Ascending aorta (tissue), 2 donors: ENCODE measurements around the gene GDPD5. TPM values are rescaled to one million over a fixed set of nuclear protein-coding genes. Genes with fewer than 3 reads are reported as not detected.

ENCODE experiments used
- DNase-seq, 2 donors: peaks; one replicate each; pipeline ENCODE4 v3.0.0-alpha.2; 2019; ENCODE audit warnings: low spot score in 2 of 2
- H3K27ac ChIP-seq, 2 donors: fragments of 200-600 bp; sonication (generic); one replicate each; pipeline ENCODE4 v1.5.1; 2016 to 2017; ENCODE audit warnings: mild to moderate bottlenecking in 1 of 2
- H3K27me3 ChIP-seq: fragments of 200-600 bp; sonication (generic); one replicate; pipeline ENCODE4 v1.5.1; 2017
- H3K36me3 ChIP-seq, 2 donors: fragments of 200-600 bp; sonication (generic); one replicate each; pipeline ENCODE4 v1.5.1; 2016
- H3K4me1 ChIP-seq, 2 donors: fragments of 200-600 bp; sonication (generic); one replicate each; pipeline ENCODE4 v1.5.1; 2016 to 2017; ENCODE audit warnings: mild to moderate bottlenecking in 1 of 2
- H3K4me3 ChIP-seq, 2 donors: fragments of 200-600 bp; sonication (generic); one replicate each; pipeline ENCODE4 v1.5.1; 2016 to 2017; ENCODE audit warnings: mild to moderate bottlenecking in 1 of 2
- H3K9me3 ChIP-seq, 2 donors: fragments of 200-600 bp; sonication (generic); one replicate each; pipeline ENCODE4 v1.5.1; 2016
- CTCF ChIP-seq, 3 experiments: fragments of 200-600 bp in 2 of 3; fragments of 450-650 bp in 1 of 3; sonication (generic) in 2 of 3; IDR thresholded peaks; one replicate each; pipeline ENCODE4 v1.5.1; 2016 to 2019; ENCODE audit warnings: antibody characterized with exemption in 3 of 3, mild to moderate bottlenecking in 1 of 3, moderate library complexity in 1 of 3
- intact Hi-C: fragments of 100-400 bp; cut with DNase I; formaldehyde crosslinking; loops from one replicate; pipeline ENCODE4 v1.15.1; 2023
- total RNA-seq: library from RNA; depleted of rRNA; stranded (reverse); fragments of >200 nt; gene quantifications from one replicate; pipeline ENCODE4 v1.1.0, GENCODE V29; 2016

The GDPD5 gene
- total RNA-seq, 1 donor from 2014 or later, result 64.6 TPM

DNA sequence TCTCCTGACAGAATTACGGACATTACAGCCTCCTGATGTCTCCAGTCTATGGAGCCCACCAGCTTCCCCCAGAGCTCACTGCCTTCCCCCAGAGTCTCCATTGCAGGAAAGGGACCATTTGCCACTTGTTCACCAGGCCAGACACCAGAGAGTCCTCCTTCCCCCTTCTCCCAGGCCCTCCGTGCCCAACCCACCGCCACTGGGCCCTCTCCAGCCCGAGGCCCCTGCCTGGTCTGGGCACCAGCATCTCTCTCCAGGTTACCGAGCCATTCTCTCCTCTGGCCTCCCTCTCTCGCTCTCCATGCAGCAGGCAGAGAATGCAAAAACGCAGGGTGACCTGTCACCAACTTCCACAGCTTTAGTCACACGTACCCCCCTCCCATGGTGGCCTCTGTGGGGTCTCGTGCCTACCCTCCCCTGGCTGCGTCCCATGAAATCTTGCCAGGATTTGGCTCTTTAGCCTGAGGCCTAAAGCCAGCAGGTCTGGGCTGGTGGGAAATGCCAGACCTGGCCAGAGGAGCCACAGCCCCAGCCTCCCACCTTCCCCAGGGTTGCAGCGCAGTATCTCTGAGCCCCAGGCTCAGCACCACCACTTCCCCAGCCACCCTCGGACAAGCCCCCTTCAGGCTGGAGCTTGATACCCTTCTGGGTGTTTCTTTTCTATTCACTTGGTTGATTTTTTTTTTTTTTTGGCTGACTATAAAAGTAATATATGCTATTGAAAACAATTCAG is 29.5 kb upstream of the GDPD5 start:
- Histone ChIP-seq H3K4me1 (peaks cover 23 to 49% of the 10 kb centered on the region in 2 donors), H3K36me3 (no peaks in the 10 kb centered on the region), H3K27me3 (no peaks in the 10 kb centered on the region), H3K4me3 (peak overlapping the region; percentile 35), H3K9me3 (no peaks in the 10 kb centered on the region), H3K27ac (peak overlapping the region; percentile 95 to 97)
- DNase-seq, result no peak
- intact Hi-C loops, result loop anchor here (2.0 to 10.0 kb wide), 2 partner anchors 50 to 680 kb away; no protein-coding TSS in a partner anchor
- TF ChIP-seq CTCF (IDR thresholded peaks at IDR 0.05), result no peak

DNA sequence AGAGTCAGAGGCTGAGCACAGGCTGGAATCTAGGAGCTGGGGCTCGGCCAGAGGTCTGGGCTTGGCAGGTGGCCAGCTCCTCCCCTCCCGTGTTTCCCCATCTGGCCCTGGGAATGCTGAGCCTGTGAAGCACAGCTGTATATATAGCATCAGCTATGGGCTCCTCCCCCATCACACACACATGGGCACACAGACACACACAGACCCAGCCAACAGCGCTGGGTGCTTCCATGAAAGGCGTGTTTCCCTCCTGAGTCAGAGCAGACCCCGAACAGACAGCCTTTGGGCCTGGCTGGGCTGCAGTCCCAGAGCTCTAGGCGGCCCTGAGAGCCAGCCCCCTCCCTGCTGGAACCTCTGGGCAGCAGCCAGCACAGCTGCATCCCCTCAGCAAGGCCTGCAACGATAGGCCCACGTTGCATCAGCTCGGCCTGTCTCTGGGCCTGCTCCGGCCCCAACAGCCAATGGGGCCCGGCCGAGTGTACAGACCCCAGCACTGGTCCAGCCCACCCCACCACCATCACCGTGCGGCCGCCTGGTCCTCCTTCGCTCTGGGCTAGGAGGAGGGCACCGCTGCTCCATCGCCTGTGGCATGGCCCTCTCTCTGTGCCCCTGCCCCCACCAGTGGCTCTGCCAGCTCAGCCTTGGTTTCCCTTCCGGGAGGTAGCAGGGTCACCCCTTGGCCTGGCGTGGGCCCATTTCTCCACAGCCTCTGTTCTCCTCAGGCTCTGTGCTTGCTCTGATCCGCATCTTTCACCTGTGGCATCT is 28.7 kb upstream of the GDPD5 start:
- H3K9me3 ChIP-seq, result no peaks in the 10 kb centered on the region
- H3K27ac ChIP-seq, result peak overlapping the region; percentile 95 to 97
- peaks cover 21 to 40% of the 10 kb centered on the region in 2 donors for H3K4me1 ChIP-seq
- intact Hi-C loops, result loop anchor here (1.0 to 10.0 kb wide), 4 partner anchors 8 to 680 kb away; partner anchors contain the start of gene SERPINH1
- DNase-seq, result peak; percentile 93 to 98
- no peak for TF ChIP-seq CTCF (IDR thresholded peaks at IDR 0.05)
- no peaks in the 10 kb centered on the region for H3K27me3 ChIP-seq
- no peaks in the 10 kb centered on the region for H3K36me3 ChIP-seq
- peak overlapping the region; percentile 35 for H3K4me3 ChIP-seq

DNA sequence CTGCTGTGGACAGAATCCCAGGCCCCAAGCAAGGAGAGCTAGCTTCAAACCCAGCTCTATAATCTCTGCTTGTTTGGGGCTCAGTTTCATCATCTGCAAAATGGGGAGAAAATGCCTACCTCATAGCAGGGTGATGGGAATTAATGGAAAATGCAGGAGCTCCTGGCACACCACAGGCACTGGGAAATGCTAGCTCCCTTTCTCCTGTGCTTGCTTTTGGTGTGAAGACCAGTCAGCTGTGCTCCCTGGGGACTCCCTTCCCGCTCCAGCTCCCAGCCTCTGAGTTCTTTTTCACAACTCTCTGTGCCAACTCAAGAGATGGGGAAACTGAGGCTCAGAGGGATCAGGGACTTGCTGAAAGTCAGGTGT is 28.1 kb upstream of the GDPD5 start:
- peak overlapping the region in 1 of 2 donors; percentile 0 for H3K4me3 ChIP-seq
- intact Hi-C loops, result loop anchor here (1.0 to 10.0 kb wide), 4 partner anchors 8 to 681 kb away; partner anchors contain the start of gene SERPINH1
- H3K4me1 ChIP-seq, result peaks cover 19 to 38% of the 10 kb centered on the region in 2 donors

DNA sequence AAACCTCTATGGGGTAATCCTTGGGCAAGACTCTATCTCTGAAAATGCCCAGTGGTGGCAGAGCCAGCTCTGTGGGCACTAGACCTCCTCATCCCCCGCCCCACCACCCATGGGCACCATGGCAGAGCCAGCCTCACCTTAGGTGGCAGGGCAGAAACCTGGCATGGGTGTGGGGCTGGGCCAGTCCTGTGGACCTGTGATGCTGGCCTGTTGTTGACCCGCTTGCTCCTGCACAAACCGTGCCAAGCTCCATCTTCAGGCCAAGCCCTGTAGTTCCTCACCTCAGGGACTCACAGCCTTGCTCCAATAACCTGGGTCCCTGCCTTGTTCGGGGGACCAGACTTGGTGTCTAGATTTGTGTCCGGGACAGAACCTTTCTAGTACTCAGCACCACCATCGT is 27.4 kb upstream of the GDPD5 start:
- TF ChIP-seq CTCF (IDR thresholded peaks at IDR 0.05), result no peak
- Histone ChIP-seq H3K27ac (peak overlapping the region; percentile 95 to 97), H3K36me3 (no peaks in the 10 kb centered on the region), H3K4me3 (no peak overlapping the region), H3K9me3 (no peaks in the 10 kb centered on the region), H3K27me3 (no peaks in the 10 kb centered on the region), H3K4me1 (peaks cover 16 to 33% of the 10 kb centered on the region in 2 donors)
- DNase-seq, result no peak
- intact Hi-C loops, result loop anchor here (5.0 to 10.0 kb wide), 2 partner anchors 259 to 682 kb away; no protein-coding TSS in a partner anchor

More for the DNA sequence above, 28.1 kb upstream of the GDPD5 start:
- H3K27me3 ChIP-seq, result no peaks in the 10 kb centered on the region
- H3K9me3 ChIP-seq, result no peaks in the 10 kb centered on the region
- no peaks in the 10 kb centered on the region for H3K36me3 ChIP-seq
- peak overlapping the region; percentile 95 to 97 for H3K27ac ChIP-seq
- DNase-seq, result no peak
- TF ChIP-seq CTCF (IDR thresholded peaks at IDR 0.05), result no peak

DNA sequence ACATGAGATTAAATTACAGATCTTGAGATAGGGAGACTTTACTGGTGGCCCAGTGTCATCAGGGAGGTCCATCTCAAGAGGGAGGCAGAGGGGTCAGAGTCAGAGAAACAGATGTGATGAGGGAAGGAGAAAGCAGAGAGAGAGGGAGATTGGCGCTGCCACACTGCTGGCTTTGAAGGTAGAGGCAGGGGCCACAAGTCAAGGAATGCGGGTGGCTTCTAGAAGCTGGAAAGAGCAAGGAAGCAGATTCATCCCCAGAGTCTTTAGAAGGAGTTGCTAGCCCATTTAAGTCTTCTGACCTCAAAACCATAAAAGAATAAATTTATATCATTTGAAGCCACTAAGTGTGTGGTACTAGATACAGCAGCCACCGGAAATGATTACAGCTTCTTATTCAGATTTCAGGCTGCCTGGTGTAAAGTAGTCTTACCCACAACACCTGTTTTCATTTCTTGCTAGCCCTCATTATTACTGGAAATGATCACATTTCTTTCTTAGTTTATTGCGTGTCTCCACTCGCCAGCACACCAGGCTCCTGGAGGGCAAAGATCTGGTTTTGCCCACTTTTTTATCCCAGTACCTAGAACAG is 23.7 kb upstream of the GDPD5 start:
- intact Hi-C loops, result loop anchor here (5.0 to 10.0 kb wide), 2 partner anchors 118 to 215 kb away; partner anchors contain the start of genes DGAT2 and MAP6
- Histone ChIP-seq H3K27ac (no peak overlapping the region), H3K9me3 (no peaks in the 10 kb centered on the region), H3K4me1 (peaks cover 0 to 18% of the 10 kb centered on the region in 2 donors), H3K27me3 (no peaks in the 10 kb centered on the region), H3K36me3 (no peaks in the 10 kb centered on the region), H3K4me3 (no peak overlapping the region)
- TF ChIP-seq CTCF (IDR thresholded peaks at IDR 0.05), result no peak
- no peak for DNase-seq
